ENCODE data around the gene C19orf33. TPM values are rescaled to one million over a fixed set of nuclear protein-coding genes. Genes with fewer than 3 reads are reported as not detected.

Gene C19orf33
- total RNA-seq, 4 donors from 2014 or later: 5.8 to 7.0 TPM; not detected in 2

DNA sequence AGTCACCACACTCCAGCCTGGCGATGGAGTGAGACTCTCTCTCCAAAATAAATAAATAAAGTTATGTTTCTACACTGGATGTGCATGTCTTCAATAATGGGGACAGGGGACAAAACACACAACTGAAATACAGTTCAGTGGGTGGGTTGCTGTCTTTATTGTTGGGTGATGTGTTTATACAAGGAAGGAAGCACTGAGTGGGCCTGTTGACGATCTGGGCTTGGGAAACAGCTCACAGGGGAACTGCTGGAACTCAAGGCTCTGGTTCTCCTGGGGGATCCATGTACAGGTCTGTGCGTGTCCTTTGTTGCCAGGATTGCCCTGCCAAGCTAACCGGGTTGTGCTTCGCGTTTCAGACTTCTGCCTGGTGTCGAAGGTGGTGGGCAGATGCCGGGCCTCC lies 20.8 kb upstream of the C19orf33 start:
- Histone ChIP-seq H3K36me3 (no peaks in the 10 kb centered on the region), H3K4me1 (peaks cover 0 to 3% of the 10 kb centered on the region in 2 donors), H3K27ac (no peak overlapping the region), H3K27me3 (no peaks in the 10 kb centered on the region), H3K9me3 (no peaks in the 10 kb centered on the region), H3K4me3 (no peak overlapping the region)
- in situ Hi-C loops (cut with MboI; ENCODE audit: low sequenced_read_pairs in 4 of 4): no loop called here
- DNase-seq: no peak
- intact Hi-C loops (cut with DNase I; ENCODE audit: low total_unique reads): no loop called here
- no peak for ATAC-seq
- no peak for TF ChIP-seq POLR2A (IDR thresholded peaks at IDR 0.05)
- TF ChIP-seq CTCF (IDR thresholded peaks at IDR 0.05 in 4 of 5, conservative IDR thresholded peaks at IDR 0.05 in 1 of 5): no peak

- no peaks in the 10 kb centered on the region for H3K27me3 ChIP-seq
- no peaks in the 10 kb centered on the region for H3K4me1 ChIP-seq
- no peak overlapping the region for H3K4me3 ChIP-seq
- intact Hi-C loops (cut with DNase I; ENCODE audit: low total_unique reads) (no loop called here), in situ Hi-C loops (cut with MboI; ENCODE audit: low sequenced_read_pairs in 4 of 4) (no loop called here)
- no peak overlapping the region for H3K27ac ChIP-seq
- no peaks in the 10 kb centered on the region for H3K36me3 ChIP-seq
- DNase-seq (no peak), ATAC-seq (no peak)
- TF ChIP-seq POLR2A (IDR thresholded peaks at IDR 0.05) (no peak), CTCF (IDR thresholded peaks at IDR 0.05 in 4 of 5, conservative IDR thresholded peaks at IDR 0.05 in 1 of 5) (no peak)
- no peaks in the 10 kb centered on the region for H3K9me3 ChIP-seq
Observed at GRCh38 chr19:38284422-38284821, 19.6 kb upstream of the C19orf33 start.

DNA sequence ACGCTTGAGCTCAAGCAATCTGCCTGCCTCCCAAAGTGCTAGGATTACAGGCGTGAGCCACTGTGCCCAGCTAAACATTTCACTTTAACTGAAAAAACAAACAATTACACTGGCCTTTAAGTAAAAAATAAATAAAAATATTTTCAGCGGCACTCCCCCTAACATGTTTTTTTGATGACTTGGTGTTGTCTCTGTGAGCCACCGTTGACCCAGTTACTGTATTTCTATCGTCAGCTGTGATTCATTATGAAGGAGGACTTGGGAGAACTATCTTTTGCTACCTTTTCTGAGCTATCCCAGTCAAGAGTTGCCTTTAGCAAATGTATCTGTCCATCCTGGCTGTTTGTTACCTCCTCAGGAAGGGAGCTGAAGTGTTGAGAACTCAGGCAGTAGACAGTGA lies 18.5 kb upstream of the C19orf33 start:
- Histone ChIP-seq H3K4me1 (no peaks in the 10 kb centered on the region), H3K4me3 (no peak overlapping the region), H3K36me3 (no peaks in the 10 kb centered on the region), H3K9me3 (no peaks in the 10 kb centered on the region), H3K27ac (no peak overlapping the region), H3K27me3 (no peaks in the 10 kb centered on the region)
- no peak for TF ChIP-seq POLR2A (IDR thresholded peaks at IDR 0.05)
- no peak for TF ChIP-seq CTCF (IDR thresholded peaks at IDR 0.05 in 4 of 5, conservative IDR thresholded peaks at IDR 0.05 in 1 of 5)
- no peak for ATAC-seq
- DNase-seq: no peak
- intact Hi-C loops (cut with DNase I; ENCODE audit: low total_unique reads): no loop called here
- in situ Hi-C loops (cut with MboI; ENCODE audit: low sequenced_read_pairs in 4 of 4): no loop called here

GRCh38 chr19:38287604-38288003 lies 16.4 kb upstream of the C19orf33 start:
- TF ChIP-seq POLR2A (IDR thresholded peaks at IDR 0.05) (no peak), CTCF (IDR thresholded peaks at IDR 0.05 in 4 of 5, conservative IDR thresholded peaks at IDR 0.05 in 1 of 5) (no peak)
- no peak for DNase-seq
- Histone ChIP-seq H3K4me3 (no peak overlapping the region), H3K36me3 (no peaks in the 10 kb centered on the region), H3K4me1 (no peaks in the 10 kb centered on the region), H3K9me3 (no peaks in the 10 kb centered on the region), H3K27ac (no peak overlapping the region), H3K27me3 (no peaks in the 10 kb centered on the region)
- intact Hi-C loops (cut with DNase I; ENCODE audit: low total_unique reads): no loop called here
- in situ Hi-C loops (cut with MboI; ENCODE audit: low sequenced_read_pairs in 4 of 4): no loop called here
- no peak for ATAC-seq

DNA sequence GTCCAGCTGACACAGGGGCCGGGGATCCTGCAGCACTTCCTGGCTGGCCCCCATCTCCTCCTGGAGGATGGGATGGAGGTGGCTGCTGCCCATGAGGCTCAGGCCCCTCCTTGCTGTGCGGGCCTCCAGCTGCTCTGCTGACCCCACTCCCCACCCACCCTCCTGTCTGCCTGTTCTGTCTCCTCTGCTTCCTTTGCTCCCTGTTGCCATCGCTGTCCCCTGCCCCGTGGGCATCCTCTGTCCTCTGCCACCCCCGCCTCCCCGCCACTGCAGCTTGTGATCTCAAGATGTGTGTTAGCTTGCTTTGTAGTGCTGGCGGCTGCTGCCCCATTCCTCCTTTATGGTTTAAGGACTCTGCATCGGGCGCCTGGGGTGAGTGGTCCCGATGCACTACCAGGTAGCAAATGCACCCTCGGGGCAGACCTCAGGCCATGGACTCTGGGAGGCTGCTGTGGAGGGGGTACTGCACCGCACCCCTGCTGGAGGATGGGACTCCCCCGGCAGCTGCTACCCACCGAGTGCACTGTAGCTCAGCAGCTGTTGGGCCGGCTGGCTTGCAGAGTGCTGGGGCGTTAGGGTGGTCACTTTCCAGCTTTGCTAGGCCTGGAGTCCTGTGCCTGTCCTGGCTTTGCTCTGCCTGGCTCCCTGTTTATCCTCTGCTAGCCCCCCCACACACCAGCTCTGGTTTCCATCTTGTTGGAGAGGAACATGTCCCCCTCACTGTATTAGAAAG lies 15.8 kb upstream of the C19orf33 start:
- intact Hi-C loops (cut with DNase I; ENCODE audit: low total_unique reads) (no loop called here), in situ Hi-C loops (cut with MboI; ENCODE audit: low sequenced_read_pairs in 4 of 4) (no loop called here)
- no peak for DNase-seq
- Histone ChIP-seq H3K9me3 (no peaks in the 10 kb centered on the region), H3K4me1 (no peaks in the 10 kb centered on the region), H3K4me3 (no peak overlapping the region), H3K36me3 (no peaks in the 10 kb centered on the region), H3K27ac (no peak overlapping the region), H3K27me3 (no peaks in the 10 kb centered on the region)
- ATAC-seq: no peak
- TF ChIP-seq POLR2A (IDR thresholded peaks at IDR 0.05): no peak

All from gastrocnemius medialis (tissue), 4 donors.